ENCODE measurements around the gene CA11. TPM values are rescaled to one million over a fixed set of nuclear protein-coding genes. Genes with fewer than 3 reads are reported as not detected.
A peak's percentile ranks its signal among the peaks of the same experiment; 100 is the strongest.

The CA11 gene
- total and polyA plus RNA-seq, 9 of the 15 experiments (the other 6 are each of a cell fraction or from before 2014, with no cell fraction given) = 2.9 to 19.9 (median 8.3) TPM

DNA sequence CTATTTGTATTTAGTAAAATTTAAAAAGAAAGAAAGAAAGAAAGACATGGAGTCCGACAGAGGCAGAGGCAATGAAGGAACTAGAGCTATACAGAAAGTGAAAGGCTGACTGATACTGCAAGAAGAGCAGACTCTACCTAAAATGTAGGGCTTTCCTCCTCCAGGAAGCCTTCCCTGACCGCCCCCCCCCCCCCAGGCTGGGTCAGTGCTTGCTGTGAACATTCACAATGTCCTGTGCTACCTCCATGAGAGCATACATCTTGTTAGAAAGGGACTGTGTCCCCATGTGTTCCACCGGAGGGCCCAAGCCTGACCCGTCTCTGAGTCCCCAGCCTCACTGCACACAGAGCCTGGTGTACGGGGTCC is 5.7 kb upstream of the CA11 start:
- H3K36me3 ChIP-seq (ENCODE audit: control insufficient read depth, insufficient read depth, low read length) = no peaks in the 10 kb centered on the region
- H4K20me1 ChIP-seq (replicated peaks; ENCODE audit: control insufficient read depth, insufficient read depth, low read length) = no peaks in the 10 kb centered on the region
- peak overlapping the region; percentile 82 for H2AFZ ChIP-seq (ENCODE audit: low read depth, low read length)
- TF ChIP-seq ZNF780A (CRISPR knock-in tag; IDR thresholded peaks at IDR 0.05) = no peak
- no peak for TF ChIP-seq ZFPM2 (CRISPR knock-in tag; IDR thresholded peaks at IDR 0.05)
- TF ChIP-seq TSC22D4 (tag; IDR thresholded peaks at IDR 0.05) = no peak
- peak; percentile 86 for TF ChIP-seq BCOR (IDR thresholded peaks at IDR 0.05)
- no peak for TF ChIP-seq PCBP1 (IDR thresholded peaks at IDR 0.05; ENCODE audit: low read depth, low read length, poor library complexity, severe bottlenecking)
- TF ChIP-seq PHF20 (IDR thresholded peaks at IDR 0.05; ENCODE audit: partially characterized antibody) = peak; percentile 10
- no peak for TF ChIP-seq TEAD1 (CRISPR knock-in tag; IDR thresholded peaks at IDR 0.05)
- peak in 1 of 2 experiments; percentile 12; a peak in 1 of 4 replicates for TF ChIP-seq KDM1A (IDR thresholded peaks at IDR 0.05)
- no peak for TF ChIP-seq NCOA2 (IDR thresholded peaks at IDR 0.05; ENCODE audit: partially characterized antibody in 2 of 2)
- TF ChIP-seq ZFP36 (IDR thresholded peaks at IDR 0.05; ENCODE audit: low read depth, low read length, partially characterized antibody) = peak; percentile 93
- TF ChIP-seq SMC3 (conservative IDR thresholded peaks at IDR 0.05; ENCODE audit: insufficient read depth, low read depth, low read length) = no peak
- TF ChIP-seq STAG1 (CRISPR knock-in tag; IDR thresholded peaks at IDR 0.05; ENCODE audit: borderline replicate concordance) = no peak
- peak; percentile 38 for TF ChIP-seq RBM25 (IDR thresholded peaks at IDR 0.05; ENCODE audit: low read depth, low read length, severe bottlenecking)
- no peak for TF ChIP-seq MEF2D (tag; conservative IDR thresholded peaks at IDR 0.05; ENCODE audit: low read depth)
- H3K4me1 ChIP-seq (replicated peaks in 1 of 2; ENCODE audit: control insufficient read depth in 2 of 2, insufficient read depth in 2 of 2, low read length in 2 of 2) = peaks cover 21 to 56% of the 10 kb centered on the region in 2 experiments
- ChIA-PET CTCF (ENCODE audit: low intra/inter-chr PET ratio) (no interaction called here), POLR2A (interaction anchor here (0.7 kb wide), 1 partner anchor 89 kb away, joined by 3 read pairs; no protein-coding TSS in a partner anchor)
- H3K4me3 ChIP-seq = no peak overlapping the region
- FAIRE-seq = peak; percentile 23
- peak; percentile 27 for ATAC-seq
- H3K9me1 ChIP-seq (ENCODE audit: control insufficient read depth, insufficient read depth, low read length) = no peaks in the 10 kb centered on the region
- no peaks in the 10 kb centered on the region for H3K79me2 ChIP-seq (ENCODE audit: control insufficient read depth, insufficient read depth, low read length)
- no peaks in the 10 kb centered on the region for H3K27me3 ChIP-seq (ENCODE audit: control insufficient read depth in 2 of 2, insufficient read depth in 2 of 2, low read length in 2 of 2)
- intact Hi-C loops (cut with micrococcal nuclease) = no loop called here
- 54% methylated on average over 5 of the region's 5 CpGs for WGBS (ENCODE audit: insufficient coverage, low coverage, missing lambda C conversion rate)
- peak overlapping the region; percentile 27; the same call in 1 of the 2 replicates for H3K4me2 ChIP-seq (ENCODE audit: insufficient read depth, low read length)
- DNase-seq (ENCODE audit: extremely low read depth in 1 of 4, low spot score in 3 of 4) = no peak
- BruUV-seq (replicated peaks) = no TSS peak
- in situ Hi-C loops (cut with MboI) = no loop called here
- H3K9me3 ChIP-seq (replicated peaks; ENCODE audit: control insufficient read depth, insufficient read depth, low read depth, low read length) = no peaks in the 10 kb centered on the region
- H3K9ac ChIP-seq (ENCODE audit: insufficient read depth in 1 of 2, low read depth in 2 of 2, low read length in 2 of 2) = peak overlapping the region in 1 of 2 experiments; percentile 83; a peak in 2 of 4 replicates
- H3K27ac ChIP-seq (ENCODE audit: extremely low read depth, low read depth, low read length) = no peak overlapping the region; the same call in 2 of the 3 replicates

Data from K562 (cell line).